Measurements from ENCODE around the gene KLHL33. TPM values are rescaled to one million over a fixed set of nuclear protein-coding genes. Genes with fewer than 3 reads are reported as not detected.

KLHL33 gene
- total RNA-seq, 2 donors from 2014 or later = 0.05 TPM

- TF ChIP-seq, protein P1, sequence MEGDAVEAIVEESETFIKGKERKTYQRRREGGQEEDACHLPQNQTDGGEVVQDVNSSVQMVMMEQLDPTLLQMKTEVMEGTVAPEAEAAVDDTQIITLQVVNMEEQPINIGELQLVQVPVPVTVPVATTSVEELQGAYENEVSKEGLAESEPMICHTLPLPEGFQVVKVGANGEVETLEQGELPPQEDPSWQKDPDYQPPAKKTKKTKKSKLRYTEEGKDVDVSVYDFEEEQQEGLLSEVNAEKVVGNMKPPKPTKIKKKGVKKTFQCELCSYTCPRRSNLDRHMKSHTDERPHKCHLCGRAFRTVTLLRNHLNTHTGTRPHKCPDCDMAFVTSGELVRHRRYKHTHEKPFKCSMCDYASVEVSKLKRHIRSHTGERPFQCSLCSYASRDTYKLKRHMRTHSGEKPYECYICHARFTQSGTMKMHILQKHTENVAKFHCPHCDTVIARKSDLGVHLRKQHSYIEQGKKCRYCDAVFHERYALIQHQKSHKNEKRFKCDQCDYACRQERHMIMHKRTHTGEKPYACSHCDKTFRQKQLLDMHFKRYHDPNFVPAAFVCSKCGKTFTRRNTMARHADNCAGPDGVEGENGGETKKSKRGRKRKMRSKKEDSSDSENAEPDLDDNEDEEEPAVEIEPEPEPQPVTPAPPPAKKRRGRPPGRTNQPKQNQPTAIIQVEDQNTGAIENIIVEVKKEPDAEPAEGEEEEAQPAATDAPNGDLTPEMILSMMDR (IDR thresholded peaks at IDR 0.05) = no peak
These were observed 44.5 kb downstream of the KLHL33 start for GRCh38 chr14:20391505-20391904.

GRCh38 chr14:20388159-20388558 is 47.8 kb downstream of the KLHL33 start:
- Histone ChIP-seq H3K27me3 (no peaks in the 10 kb centered on the region), H3K9ac (ENCODE audit: low read depth in 2 of 2, low read length in 2 of 2) (no peak overlapping the region), H3K27ac (no peak overlapping the region), H3K4me1 (no peaks in the 10 kb centered on the region), H3K9me3 (no peaks in the 10 kb centered on the region), H3K36me3 (peaks cover 38% of the 10 kb centered on the region), H3K4me3 (no peak overlapping the region)
- TF ChIP-seq, protein P1 (IDR thresholded peaks at IDR 0.05) = no peak
- no peak for DNase-seq
- intact Hi-C loops (cut with DNase I) = no loop called here

More at GRCh38 chr14:20391505-20391904, 44.5 kb downstream of the KLHL33 start:
- Histone ChIP-seq H3K36me3 (peaks cover 42% of the 10 kb centered on the region), H3K4me1 (no peaks in the 10 kb centered on the region), H3K27ac (no peak overlapping the region), H3K27me3 (no peaks in the 10 kb centered on the region), H3K9ac (ENCODE audit: low read depth in 2 of 2, low read length in 2 of 2) (no peak overlapping the region), H3K4me3 (no peak overlapping the region), H3K9me3 (no peaks in the 10 kb centered on the region)
- intact Hi-C loops (cut with DNase I) = no loop called here
- no peak for DNase-seq

GRCh38 chr14:20387576-20387975 is 48.4 kb downstream of the KLHL33 start:
- TF ChIP-seq, protein P1 (IDR thresholded peaks at IDR 0.05) = no peak
- Histone ChIP-seq H3K9ac (ENCODE audit: low read depth in 2 of 2, low read length in 2 of 2) (no peak overlapping the region), H3K4me1 (no peaks in the 10 kb centered on the region), H3K36me3 (peaks cover 42% of the 10 kb centered on the region), H3K27ac (no peak overlapping the region), H3K4me3 (no peak overlapping the region), H3K9me3 (no peaks in the 10 kb centered on the region), H3K27me3 (no peaks in the 10 kb centered on the region)
- DNase-seq = no peak
- intact Hi-C loops (cut with DNase I) = no loop called here

DNA sequence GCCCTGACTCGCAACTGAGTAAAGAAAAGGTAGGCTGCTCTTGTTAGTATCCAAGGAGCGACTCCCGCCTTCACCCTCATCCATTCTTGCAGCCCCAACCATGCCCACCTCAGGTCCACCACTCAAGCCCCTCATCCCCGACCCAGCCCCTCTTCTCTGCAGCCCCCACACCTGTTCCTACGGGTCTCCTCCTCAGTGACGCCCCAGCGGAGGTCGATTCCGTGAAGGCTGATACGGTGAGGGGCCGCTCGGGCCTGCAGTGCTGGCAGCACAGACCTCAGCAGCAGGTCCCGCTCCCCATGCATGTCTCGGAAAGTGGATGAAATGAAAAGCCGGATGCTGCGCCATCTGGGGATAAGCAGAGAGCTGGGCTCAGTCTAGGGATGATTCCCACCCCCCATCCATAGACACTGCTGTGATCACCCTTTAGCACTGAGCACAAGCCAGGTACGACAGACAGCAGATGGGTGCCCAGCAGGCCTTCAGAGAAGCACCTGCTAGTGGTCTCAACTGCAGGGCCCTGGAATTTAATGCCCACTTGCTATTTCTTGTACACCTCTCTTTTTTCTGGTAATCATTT is 49.6 kb downstream of the KLHL33 start:
- Histone ChIP-seq H3K4me1 (no peaks in the 10 kb centered on the region), H3K4me3 (no peak overlapping the region), H3K27ac (no peak overlapping the region), H3K36me3 (peaks cover 46% of the 10 kb centered on the region), H3K9me3 (no peaks in the 10 kb centered on the region), H3K9ac (ENCODE audit: low read depth in 2 of 2, low read length in 2 of 2) (no peak overlapping the region), H3K27me3 (no peaks in the 10 kb centered on the region)
- DNase-seq = no peak
- TF ChIP-seq, protein P1 (IDR thresholded peaks at IDR 0.05) = no peak
- intact Hi-C loops (cut with DNase I) = no loop called here

DNA sequence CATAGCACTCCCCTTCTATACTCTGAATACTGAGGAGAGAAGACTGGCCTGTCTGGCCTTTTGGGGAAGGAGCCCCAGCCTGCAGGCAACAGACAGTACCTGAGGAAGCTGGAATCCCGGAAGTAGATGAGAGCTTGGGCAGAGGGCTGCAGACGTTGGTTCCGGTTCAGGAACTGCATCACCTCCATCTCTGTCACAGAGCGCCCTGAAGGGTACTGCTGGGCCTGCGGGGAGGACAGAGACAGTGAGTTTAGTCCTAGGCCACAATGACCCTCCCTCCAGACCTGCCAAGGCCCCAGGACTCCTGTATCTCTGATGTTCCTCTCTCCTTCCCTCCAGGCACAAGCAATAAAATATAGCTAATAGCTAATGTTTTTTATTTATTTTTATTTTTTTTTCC is 51.1 kb downstream of the KLHL33 start:
- intact Hi-C loops (cut with DNase I) = no loop called here
- Histone ChIP-seq H3K27ac (no peak overlapping the region), H3K4me3 (no peak overlapping the region), H3K9me3 (no peaks in the 10 kb centered on the region), H3K9ac (ENCODE audit: low read depth in 2 of 2, low read length in 2 of 2) (no peak overlapping the region), H3K27me3 (no peaks in the 10 kb centered on the region), H3K36me3 (peaks cover 49% of the 10 kb centered on the region), H3K4me1 (no peaks in the 10 kb centered on the region)
- TF ChIP-seq, protein P1 (IDR thresholded peaks at IDR 0.05) = no peak
- DNase-seq = no peak
